H9 (cell line): ENCODE results near the gene ZNF488. TPM values are rescaled to one million over a fixed set of nuclear protein-coding genes. Genes with fewer than 3 reads are reported as not detected.

ENCODE experiments used
- DNase-seq: peaks from one replicate; pipeline ENCODE4 v3.0.0-alpha.2; 2017
- H2AFZ ChIP-seq: one replicate; pipeline ENCODE4 v1.6.1; 2013; ENCODE audit warnings: mild to moderate bottlenecking, low read length, control low read depth, moderate library complexity
- H2AK5ac ChIP-seq: 2 replicates; pipeline ENCODE4 v1.6.1; 2013; ENCODE audit warnings: low read length, control low read depth, mixed read lengths; ENCODE audit not compliant: insufficient read length
- H2BK120ac ChIP-seq: one replicate; pipeline ENCODE4 v1.6.1; 2013; ENCODE audit warnings: low read depth, mild to moderate bottlenecking, low read length, control low read depth, inconsistent platforms; ENCODE audit not compliant: poor library complexity, severe bottlenecking
- H2BK12ac ChIP-seq: 2 replicates; pipeline ENCODE4 v1.6.1; 2013; ENCODE audit warnings: low read length, control low read depth, mixed read lengths, low read depth; ENCODE audit not compliant: insufficient read length
- H2BK15ac ChIP-seq: 2 replicates; pipeline ENCODE4 v1.6.1; 2013; ENCODE audit warnings: low read depth, low read length, control low read depth
- H2BK20ac ChIP-seq: one replicate; pipeline ENCODE4 v1.6.1; 2013; ENCODE audit warnings: low read depth, mild to moderate bottlenecking, low read length, control low read depth, inconsistent platforms; ENCODE audit not compliant: poor library complexity, severe bottlenecking
- H2BK5ac ChIP-seq: 2 replicates; pipeline ENCODE4 v1.6.1; 2013; ENCODE audit warnings: low read length, control low read depth, mixed read lengths; ENCODE audit not compliant: insufficient read length
- H3K14ac ChIP-seq: 2 replicates; pipeline ENCODE4 v1.6.1; 2013; ENCODE audit warnings: low read length, control low read depth; ENCODE audit not compliant: insufficient read depth
- H3K18ac ChIP-seq: 2 replicates; pipeline ENCODE4 v1.6.1; 2013; ENCODE audit warnings: low read depth, mild to moderate bottlenecking, mixed read lengths, low read length, control low read depth; ENCODE audit not compliant: insufficient read length
- H3K23ac ChIP-seq: 2 replicates; pipeline ENCODE4 v1.6.1; 2013; ENCODE audit warnings: low read length, control low read depth, mixed read lengths, low read depth; ENCODE audit not compliant: insufficient read length
- H3K23me2 ChIP-seq: 2 replicates; pipeline ENCODE4 v1.6.1; 2013; ENCODE audit warnings: low read depth, mild to moderate bottlenecking, mixed read lengths, low read length, control low read depth; ENCODE audit not compliant: insufficient read length, poor library complexity, severe bottlenecking
- H3K27ac ChIP-seq: 2 replicates; pipeline ENCODE4 v1.5.1; 2013; ENCODE audit warnings: low read length, control low read depth, mixed read lengths, low read depth; ENCODE audit not compliant: insufficient read length
- H3K27me3 ChIP-seq: 2 replicates; pipeline ENCODE4 v1.6.1; 2013; ENCODE audit warnings: low read length, control low read depth, inconsistent platforms; ENCODE audit not compliant: insufficient read depth
- H3K4ac ChIP-seq: 2 replicates; pipeline ENCODE4 v1.6.1; 2013; ENCODE audit warnings: low read depth, mild to moderate bottlenecking, control low read depth, inconsistent platforms, low read length, moderate library complexity
- H3K4me1 ChIP-seq: 2 replicates; pipeline ENCODE4 v1.6.1; 2013; ENCODE audit warnings: low read length, control low read depth, inconsistent platforms; ENCODE audit not compliant: insufficient read depth
- H3K4me2 ChIP-seq: 2 replicates; pipeline ENCODE4 v1.6.1; 2013; ENCODE audit warnings: low read length, control low read depth, mixed read lengths; ENCODE audit not compliant: insufficient read length, insufficient read depth
- H3K56ac ChIP-seq: 2 replicates; pipeline ENCODE4 v1.6.1; 2013; ENCODE audit warnings: low read depth, mild to moderate bottlenecking, mixed read lengths, low read length, control low read depth; ENCODE audit not compliant: insufficient read length
- H3K79me1 ChIP-seq: 2 replicates; pipeline ENCODE4 v1.6.1; 2013; ENCODE audit warnings: low read depth, mild to moderate bottlenecking, moderate library complexity, low read length, control low read depth, inconsistent platforms; ENCODE audit not compliant: insufficient read depth, poor library complexity, severe bottlenecking
- H3K79me2 ChIP-seq: 2 replicates; pipeline ENCODE4 v1.6.1; 2013; ENCODE audit warnings: low read length, control low read depth, inconsistent platforms; ENCODE audit not compliant: insufficient read depth
- H3K9ac ChIP-seq: 2 replicates; pipeline ENCODE4 v1.6.1; 2013; ENCODE audit warnings: low read length, control low read depth, mixed read lengths; ENCODE audit not compliant: insufficient read length; ENCODE audit errors: extremely low read depth
- H3K9me3 ChIP-seq: one replicate; pipeline ENCODE4 v1.6.1; 2013; ENCODE audit warnings: low read depth, low read length, inconsistent platforms; ENCODE audit not compliant: control insufficient read depth
- H3T11ph ChIP-seq: one replicate; pipeline ENCODE4 v1.6.1; 2013; ENCODE audit warnings: mild to moderate bottlenecking, low read length, control low read depth, inconsistent platforms
- H4K20me1 ChIP-seq: one replicate; pipeline ENCODE4 v1.6.1; 2013; ENCODE audit not compliant: control insufficient read depth, insufficient read length, insufficient read depth
- H4K5ac ChIP-seq: 2 replicates; pipeline ENCODE4 v1.6.1; 2013; ENCODE audit warnings: low read depth, mild to moderate bottlenecking, mixed read lengths, low read length, control low read depth; ENCODE audit not compliant: insufficient read length
- H4K8ac ChIP-seq: replicated peaks from 2 replicates; pipeline ENCODE4 v1.6.1; 2013; ENCODE audit warnings: low read length, control low read depth, mixed read lengths, low read depth; ENCODE audit not compliant: insufficient read length
- H4K91ac ChIP-seq: 2 replicates; pipeline ENCODE4 v1.6.1; 2013; ENCODE audit warnings: low read depth, mild to moderate bottlenecking, moderate library complexity, mixed read lengths, low read length, control low read depth; ENCODE audit not compliant: insufficient read length
- H3K27ac Mint-ChIP-seq, 3 experiments: 2 replicates in 2 of 3; 3 replicates in 1 of 3; pipeline ENCODE4 v1.8.0; 2020 to 2021; ENCODE audit warnings: mixed read lengths in 3 of 3, mild to moderate bottlenecking in 1 of 3, moderate library complexity in 1 of 3
- H3K27me3 Mint-ChIP-seq: 2 replicates; pipeline ENCODE4 v1.8.0; 2021; ENCODE audit warnings: low read depth, mild to moderate bottlenecking, moderate library complexity, mixed read lengths
- H3K36me3 Mint-ChIP-seq, 3 experiments: 2 replicates in 2 of 3; 3 replicates in 1 of 3; pipeline ENCODE4 v1.8.0; 2020 to 2021; ENCODE audit warnings: low read depth in 3 of 3, mixed read lengths in 3 of 3; ENCODE audit not compliant: insufficient read depth in 1 of 3
- H3K4me1 Mint-ChIP-seq, 2 experiments: 2 replicates each; pipeline ENCODE4 v1.8.0; 2020; ENCODE audit warnings: mixed read lengths in 2 of 2
- H3K4me3 Mint-ChIP-seq, 2 experiments: 2 replicates in 1 of 2; 3 replicates in 1 of 2; pipeline ENCODE4 v1.8.0; 2020 to 2021; ENCODE audit warnings: mild to moderate bottlenecking in 2 of 2, mixed read lengths in 2 of 2, moderate library complexity in 1 of 2
- H3K9me3 Mint-ChIP-seq, 2 experiments: 2 replicates in 1 of 2; 3 replicates in 1 of 2; pipeline ENCODE4 v1.8.0; 2020; ENCODE audit warnings: mild to moderate bottlenecking in 2 of 2, mixed read lengths in 2 of 2, moderate library complexity in 1 of 2
- CTCF ChIP-seq: fragments of 200-600 bp; sonication (generic); conservative IDR thresholded peaks from 3 replicates; pipeline ENCODE4 v1.8.0; 2021; ENCODE audit warnings: antibody characterized with exemption, mild to moderate bottlenecking
- WGBS: extraction: QIAGEN DNeasy Blood & Tissue Kit; methylation state at CpG from one replicate; pipeline ENCODE4 v1.1.7; 2013; ENCODE audit warnings: missing lambda C conversion rate, low lambda C conversion rate, mixed read lengths; ENCODE audit not compliant: insufficient read length; ENCODE audit errors: extremely low coverage; 5-methylcytosine and 5-hydroxymethylcytosine counted together
- total RNA-seq: library from RNA; stranded (reverse); gene quantifications from 2 replicates; pipeline ENCODE4 v1.2.1, GENCODE V29; 2021

Gene ZNF488
- total RNA-seq, 1 experiment from 2014 or later: 2.9 TPM

- H2BK120ac ChIP-seq: no peak overlapping the region
- H3K4me1 ChIP-seq: no peaks in the 10 kb centered on the region
- no peak overlapping the region for H3K18ac ChIP-seq
- no peak overlapping the region for H3K9ac ChIP-seq
- H2BK20ac ChIP-seq: no peak overlapping the region
- no peak for TF ChIP-seq CTCF
- H3K4me1 Mint-ChIP-seq: no peaks in the 10 kb centered on the region
- H3K14ac ChIP-seq: no peak overlapping the region
- no peak overlapping the region for H3K27ac Mint-ChIP-seq
- H3K23me2 ChIP-seq: no peaks in the 10 kb centered on the region
- H3K79me2 ChIP-seq: no peaks in the 10 kb centered on the region
- no peak overlapping the region for H3K23ac ChIP-seq
- H4K5ac ChIP-seq: no peak overlapping the region
- no CpG with 5 or more reads among the region's 8 CpGs for WGBS
- H3K27me3 ChIP-seq: no peaks in the 10 kb centered on the region
- no peak overlapping the region for H2BK15ac ChIP-seq
- no peak overlapping the region for H3K4me3 Mint-ChIP-seq
- no peak overlapping the region for H3K4ac ChIP-seq
- no peak overlapping the region for H3K56ac ChIP-seq
- H3K9me3 ChIP-seq: no peaks in the 10 kb centered on the region
- no peak for DNase-seq
- H3T11ph ChIP-seq: no peak overlapping the region
- H3K36me3 Mint-ChIP-seq: no peaks in the 10 kb centered on the region; a peak in 1 of 7 replicates
- no peak overlapping the region for H2BK5ac ChIP-seq
- H4K20me1 ChIP-seq: no peaks in the 10 kb centered on the region
- no peaks in the 10 kb centered on the region for H3K79me1 ChIP-seq
- H3K27me3 Mint-ChIP-seq: peaks cover 5% of the 10 kb centered on the region; the same call in 1 of the 2 replicates
- H3K4me2 ChIP-seq: no peak overlapping the region
- H2BK12ac ChIP-seq: no peak overlapping the region
- no peak overlapping the region for H3K27ac ChIP-seq
- no peak overlapping the region for H2AK5ac ChIP-seq
- H4K91ac ChIP-seq: no peak overlapping the region
- no peaks in the 10 kb centered on the region; a peak in 3 of 5 replicates for H3K9me3 Mint-ChIP-seq
- H4K8ac ChIP-seq: no peak overlapping the region
- no peak overlapping the region for H2AFZ ChIP-seq
Observed at GRCh38 chr10:47321521-47322195, 62.4 kb downstream of the ZNF488 start.
